WTC11 (cell line): ENCODE results near the gene CPNE2. TPM values are rescaled to one million over a fixed set of nuclear protein-coding genes. Genes with fewer than 3 reads are reported as not detected.

Source experiments
- ATAC-seq: fragments of 200-7000 bp; cut with Tn5 transposase; 2 replicates; pipeline ENCODE4 v1.10.0; 2021; ENCODE audit warnings: mild to moderate bottlenecking, moderate library complexity
- CTCF ChIA-PET: fragments of 300-600 bp; sonication (Branson Sonifier 250); formaldehyde crosslinking; loops from one replicate; lab custom pipeline; 2021; ENCODE audit warnings: antibody characterized with exemption; lab: Charles Lee
- POLR2A ChIA-PET: fragments of 350-600 bp; sonication (Branson Sonifier 250); formaldehyde crosslinking; loops from one replicate; lab custom pipeline; 2021; ENCODE audit warnings: antibody characterized with exemption; lab: Charles Lee
- DNase-seq: peaks from one replicate; pipeline ENCODE4 v3.0.0; 2021; ENCODE audit warnings: low spot score
- H3K27ac Mint-ChIP-seq: 2 replicates; pipeline ENCODE4 v1.8.0; 2021; ENCODE audit warnings: mixed read lengths
- H3K27me3 Mint-ChIP-seq: 2 replicates; pipeline ENCODE4 v1.8.0; 2021; ENCODE audit warnings: low read depth, mild to moderate bottlenecking, moderate library complexity, mixed read lengths
- H3K36me3 Mint-ChIP-seq: 2 replicates; pipeline ENCODE4 v1.8.0; 2021; ENCODE audit warnings: mixed read lengths
- H3K4me1 Mint-ChIP-seq: 2 replicates; pipeline ENCODE4 v1.8.0; 2022; ENCODE audit warnings: mixed read lengths
- H3K4me3 Mint-ChIP-seq: 2 replicates; pipeline ENCODE4 v1.8.0; 2021; ENCODE audit warnings: mild to moderate bottlenecking, moderate library complexity, mixed read lengths
- H3K9me3 Mint-ChIP-seq: 2 replicates; pipeline ENCODE4 v1.8.0; 2021; ENCODE audit warnings: mixed read lengths
- CREM ChIP-seq: sonication (generic); formaldehyde crosslinking; IDR thresholded peaks from 2 replicates; pipeline ENCODE4 v1.8.1; 2022; ENCODE audit warnings: mild to moderate bottlenecking, missing genetic modification reagents, moderate library complexity
- CTCF ChIP-seq: fragments of 200-600 bp; IDR thresholded peaks from 2 replicates; pipeline ENCODE4 v1.8.0; 2022; ENCODE audit warnings: antibody characterized with exemption
- ERG ChIP-seq: fragments of 250-450 bp; sonication (Bioruptor Pico); IDR thresholded peaks from 2 replicates; pipeline ENCODE4 v1.8.0; 2021; ENCODE audit warnings: mild to moderate bottlenecking
- FOXP4 ChIP-seq: sonication (generic); formaldehyde crosslinking; IDR thresholded peaks from 2 replicates; pipeline ENCODE4 v1.8.0; 2022; ENCODE audit warnings: mild to moderate bottlenecking, missing genetic modification reagents
- GABPB1 ChIP-seq: sonication (generic); formaldehyde crosslinking; IDR thresholded peaks from 2 replicates; pipeline ENCODE4 v1.8.1; 2023; ENCODE audit warnings: mild to moderate bottlenecking, missing genetic modification reagents
- JUN ChIP-seq: sonication (generic); formaldehyde crosslinking; IDR thresholded peaks from 2 replicates; pipeline ENCODE4 v1.8.0; 2023; ENCODE audit warnings: mild to moderate bottlenecking, missing genetic modification reagents
- KAT7 ChIP-seq: sonication (generic); formaldehyde crosslinking; IDR thresholded peaks from 2 replicates; pipeline ENCODE4 v1.8.1; 2023; ENCODE audit warnings: missing genetic modification reagents, mild to moderate bottlenecking, borderline replicate concordance
- NFYB ChIP-seq: sonication (generic); formaldehyde crosslinking; conservative IDR thresholded peaks from 2 replicates; pipeline ENCODE4 v1.8.0; 2022; ENCODE audit warnings: low read depth, missing genetic modification reagents
- RORB ChIP-seq: fragments of 250-450 bp; sonication (Bioruptor Pico); IDR thresholded peaks from 2 replicates; pipeline ENCODE4 v1.9.0; 2021; ENCODE audit warnings: mild to moderate bottlenecking
- USF1 ChIP-seq: sonication (generic); formaldehyde crosslinking; IDR thresholded peaks from 2 replicates; pipeline ENCODE4 v1.8.0; 2022; ENCODE audit warnings: mild to moderate bottlenecking, missing genetic modification reagents
- USF2 ChIP-seq: sonication (generic); formaldehyde crosslinking; IDR thresholded peaks from 2 replicates; pipeline ENCODE4 v1.8.1; 2023; ENCODE audit warnings: mild to moderate bottlenecking, missing genetic modification reagents, moderate library complexity
- ZNF121 ChIP-seq: sonication (generic); formaldehyde crosslinking; IDR thresholded peaks from 2 replicates; pipeline ENCODE4 v1.8.0; 2023; ENCODE audit warnings: missing genetic modification reagents
- ZNF281 ChIP-seq: sonication (generic); formaldehyde crosslinking; IDR thresholded peaks from 2 replicates; pipeline ENCODE4 v1.8.0; 2023; ENCODE audit warnings: mild to moderate bottlenecking, missing genetic modification reagents
- ZNF317 ChIP-seq: sonication (generic); formaldehyde crosslinking; IDR thresholded peaks from 2 replicates; pipeline ENCODE4 v1.8.1; 2023; ENCODE audit warnings: low read depth, mild to moderate bottlenecking, moderate library complexity, missing genetic modification reagents, borderline replicate concordance
- total RNA-seq: library from RNA; stranded (reverse); gene quantifications from 3 replicates; pipeline ENCODE4 v1.2.3, GENCODE V29; 2021

The CPNE2 gene
- total RNA-seq, 1 experiment from 2014 or later = 14.0 TPM

GRCh38 chr16:57043248-57043647, 49.1 kb upstream of the CPNE2 start (continued):
- TF ChIP-seq CTCF = no peak
- TF ChIP-seq FOXP4 (CRISPR knock-in tag) = no peak
- TF ChIP-seq ERG (CRISPR knock-in tag) = no peak
- TF ChIP-seq ZNF317 (CRISPR knock-in tag) = no peak
- no peak for TF ChIP-seq ZNF281 (CRISPR knock-in tag)
- no peak for TF ChIP-seq RORB
- TF ChIP-seq CREM (CRISPR knock-in tag) = no peak
- TF ChIP-seq, all 79 proteins: peak for 0

GRCh38 chr16:57044931-57045693, 47.3 kb upstream of the CPNE2 start:
- H3K4me3 Mint-ChIP-seq = no peak overlapping the region
- H3K36me3 Mint-ChIP-seq = no peaks in the 10 kb centered on the region; the same call in 1 of the 2 replicates
- DNase-seq (no peak), ATAC-seq (no peak)
- peaks cover 18% of the 10 kb centered on the region for H3K4me1 Mint-ChIP-seq
- ChIA-PET CTCF (interaction anchor here (1.0 to 4.3 kb wide), 23 partner anchors 9 to 372 kb away, joined by 3 to 71 read pairs (median 5); partner anchors contain the start of genes CPNE2, NLRC5 and PSME3IP1), POLR2A (no interaction called here)
- TF ChIP-seq ZNF121 (CRISPR knock-in tag) (peak; percentile 61; the same call in 1 of the 2 replicates), JUN (CRISPR knock-in tag) (no peak)
- no peaks in the 10 kb centered on the region for H3K27me3 Mint-ChIP-seq
- H3K27ac Mint-ChIP-seq = no peak overlapping the region
- peaks cover 6% of the 10 kb centered on the region for H3K9me3 Mint-ChIP-seq

- DNase-seq (peak; percentile 71), ATAC-seq (peak; percentile 94)
- peak overlapping the region; percentile 14; the same call in 1 of the 2 replicates for H3K4me3 Mint-ChIP-seq
- H3K27ac Mint-ChIP-seq = no peak overlapping the region
- ChIA-PET CTCF (interaction anchor here (0.6 to 4.3 kb wide), 29 partner anchors 8 to 371 kb away, joined by 3 to 71 read pairs (median 5); partner anchors contain the start of genes CPNE2, NLRC5 and PSME3IP1), POLR2A (no interaction called here)
- H3K27me3 Mint-ChIP-seq = no peaks in the 10 kb centered on the region
- 0 out of 2 replicates have a peak, but pooled peaks have one; percentile 23 for TF ChIP-seq FOXP4 (CRISPR knock-in tag)
- peak; percentile 48; the same call in 1 of the 2 replicates for TF ChIP-seq USF2 (CRISPR knock-in tag)
- TF ChIP-seq KAT7 (CRISPR knock-in tag) = no peak
- TF ChIP-seq GABPB1 (CRISPR knock-in tag) = peak; percentile 25; the same call in 1 of the 2 replicates
- 0 out of 2 replicates have a peak, but pooled peaks have one; percentile 20 for TF ChIP-seq USF1 (CRISPR knock-in tag)
- TF ChIP-seq NFYB (CRISPR knock-in tag) = no peak
- peaks cover 6% of the 10 kb centered on the region for H3K9me3 Mint-ChIP-seq
- no peaks in the 10 kb centered on the region for H3K36me3 Mint-ChIP-seq
- peaks cover 20% of the 10 kb centered on the region for H3K4me1 Mint-ChIP-seq
Observed at GRCh38 chr16:57045694-57046381, 46.5 kb upstream of the CPNE2 start.
